ENCODE measurements around the gene C1orf74. TPM values are rescaled to one million over a fixed set of nuclear protein-coding genes. Genes with fewer than 3 reads are reported as not detected.
A peak's percentile ranks its signal among the peaks of the same experiment; 100 is the strongest.

C1orf74 gene
- total RNA-seq, 1 donor from 2014 or later, result 2.8 TPM

DNA sequence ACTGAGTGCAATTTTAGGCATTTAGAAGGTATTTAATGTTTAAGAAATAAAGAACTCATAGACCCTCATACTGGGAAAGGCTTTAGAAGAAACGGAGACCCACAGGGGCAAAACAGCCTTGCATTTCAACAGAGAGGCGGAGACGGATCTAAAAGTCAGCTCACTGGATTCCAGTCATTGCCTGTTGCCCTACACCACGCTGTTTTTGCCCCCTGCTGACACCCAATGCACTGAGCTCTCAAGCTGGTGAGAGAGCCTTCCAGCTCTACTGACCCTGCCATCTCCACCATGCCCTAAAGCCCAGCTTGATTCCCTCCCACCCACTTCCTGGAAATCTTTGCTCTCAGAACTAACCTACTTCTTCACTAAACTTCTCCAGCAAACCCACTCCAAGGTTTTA is 35.7 kb downstream of the C1orf74 start:
- TF ChIP-seq, protein P1, sequence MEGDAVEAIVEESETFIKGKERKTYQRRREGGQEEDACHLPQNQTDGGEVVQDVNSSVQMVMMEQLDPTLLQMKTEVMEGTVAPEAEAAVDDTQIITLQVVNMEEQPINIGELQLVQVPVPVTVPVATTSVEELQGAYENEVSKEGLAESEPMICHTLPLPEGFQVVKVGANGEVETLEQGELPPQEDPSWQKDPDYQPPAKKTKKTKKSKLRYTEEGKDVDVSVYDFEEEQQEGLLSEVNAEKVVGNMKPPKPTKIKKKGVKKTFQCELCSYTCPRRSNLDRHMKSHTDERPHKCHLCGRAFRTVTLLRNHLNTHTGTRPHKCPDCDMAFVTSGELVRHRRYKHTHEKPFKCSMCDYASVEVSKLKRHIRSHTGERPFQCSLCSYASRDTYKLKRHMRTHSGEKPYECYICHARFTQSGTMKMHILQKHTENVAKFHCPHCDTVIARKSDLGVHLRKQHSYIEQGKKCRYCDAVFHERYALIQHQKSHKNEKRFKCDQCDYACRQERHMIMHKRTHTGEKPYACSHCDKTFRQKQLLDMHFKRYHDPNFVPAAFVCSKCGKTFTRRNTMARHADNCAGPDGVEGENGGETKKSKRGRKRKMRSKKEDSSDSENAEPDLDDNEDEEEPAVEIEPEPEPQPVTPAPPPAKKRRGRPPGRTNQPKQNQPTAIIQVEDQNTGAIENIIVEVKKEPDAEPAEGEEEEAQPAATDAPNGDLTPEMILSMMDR (IDR thresholded peaks at IDR 0.05; ENCODE audit: unreplicated experiment), result no peak
- peaks cover under 1% of the 10 kb centered on the region for H3K27me3 Mint-ChIP-seq (ENCODE audit: unreplicated experiment)
- H3K4me1 Mint-ChIP-seq (ENCODE audit: unreplicated experiment), result peaks cover 11% of the 10 kb centered on the region
- no peaks in the 10 kb centered on the region for H3K36me3 Mint-ChIP-seq (ENCODE audit: low read depth, unreplicated experiment)
- H3K27ac Mint-ChIP-seq (ENCODE audit: unreplicated experiment), result no peak overlapping the region
- no peak for DNase-seq (ENCODE audit: low spot score)
- H3K4me3 Mint-ChIP-seq (ENCODE audit: unreplicated experiment), result no peak overlapping the region
- H3K9me3 Mint-ChIP-seq (ENCODE audit: unreplicated experiment), result no peaks in the 10 kb centered on the region

DNA sequence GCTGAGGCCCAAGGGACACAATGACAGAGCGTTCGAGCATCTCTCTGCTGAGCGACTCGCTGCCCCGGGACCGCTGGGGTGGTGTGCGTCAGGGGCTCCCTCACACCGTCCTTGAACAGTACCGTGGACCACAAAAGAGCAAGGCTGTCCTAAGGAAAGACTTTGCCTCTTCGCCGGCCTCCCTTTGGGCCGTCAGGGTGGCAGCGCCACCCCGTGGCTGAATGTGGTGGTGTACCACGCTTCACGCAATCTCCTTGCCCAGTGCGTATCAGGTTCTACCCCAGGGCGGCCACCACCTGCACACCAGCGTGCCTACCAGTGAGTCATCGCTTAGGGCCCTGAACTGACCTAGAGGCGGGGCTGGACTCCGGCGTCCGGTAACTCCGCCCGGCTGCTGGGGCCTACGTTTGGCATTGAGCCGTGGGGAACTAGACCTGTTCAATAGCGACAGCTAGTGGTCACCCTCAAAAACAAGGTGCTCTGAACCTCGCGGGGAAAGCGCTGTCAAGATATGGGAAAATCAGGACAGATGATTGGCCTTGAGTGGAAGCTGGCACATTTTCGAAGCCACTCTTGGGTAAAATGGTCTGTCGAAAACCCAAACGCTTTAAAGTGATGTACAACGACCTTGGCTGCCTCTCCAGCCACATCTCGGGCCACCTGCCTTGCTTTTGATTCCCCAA is 36.6 kb downstream of the C1orf74 start:
- Mint-ChIP-seq H3K27me3 (ENCODE audit: unreplicated experiment) (peaks cover 2% of the 10 kb centered on the region), H3K4me1 (ENCODE audit: unreplicated experiment) (peaks cover 11% of the 10 kb centered on the region), H3K9me3 (ENCODE audit: unreplicated experiment) (no peaks in the 10 kb centered on the region), H3K36me3 (ENCODE audit: low read depth, unreplicated experiment) (no peaks in the 10 kb centered on the region), H3K4me3 (ENCODE audit: unreplicated experiment) (peak overlapping the region; percentile 82), H3K27ac (ENCODE audit: unreplicated experiment) (no peak overlapping the region)
- peak; percentile 90 for DNase-seq (ENCODE audit: low spot score)
- TF ChIP-seq, protein P1 (IDR thresholded peaks at IDR 0.05; ENCODE audit: unreplicated experiment), result peak; percentile 98

DNA sequence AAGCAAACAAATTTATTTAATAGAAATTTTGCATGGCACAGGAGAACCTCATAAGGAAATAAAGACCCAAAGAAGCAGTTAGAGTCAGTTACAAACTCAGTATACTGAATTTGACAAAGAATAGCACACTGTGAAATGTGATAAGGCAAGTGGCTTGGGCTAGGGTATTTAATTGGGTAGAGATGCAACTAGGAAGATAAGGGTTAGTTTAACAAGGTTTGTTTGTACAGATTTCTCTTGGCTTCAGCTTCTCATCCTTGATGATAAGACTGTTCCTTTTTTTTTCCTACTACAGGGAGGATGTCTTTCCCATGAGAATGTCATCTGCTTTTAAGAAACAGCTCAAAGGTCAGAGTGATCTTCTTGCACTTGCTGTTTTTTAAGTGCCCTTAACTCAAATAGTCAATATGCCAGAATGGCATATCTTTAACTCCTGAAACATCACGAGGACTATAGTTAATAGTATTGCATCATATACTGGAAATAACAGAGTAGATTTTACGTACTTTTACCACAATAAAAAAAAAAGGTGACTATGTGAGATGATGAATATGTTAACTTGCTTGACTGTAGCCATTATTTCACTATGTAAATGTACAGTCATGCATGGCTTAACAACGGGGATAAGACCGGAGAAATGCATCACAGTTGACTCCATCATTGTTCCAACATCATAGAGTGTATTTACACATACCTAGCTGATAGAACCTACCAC is 37.8 kb downstream of the C1orf74 start:
- Mint-ChIP-seq H3K9me3 (ENCODE audit: unreplicated experiment) (no peaks in the 10 kb centered on the region), H3K27ac (ENCODE audit: unreplicated experiment) (no peak overlapping the region), H3K4me3 (ENCODE audit: unreplicated experiment) (no peak overlapping the region), H3K4me1 (ENCODE audit: unreplicated experiment) (peaks cover 13% of the 10 kb centered on the region), H3K36me3 (ENCODE audit: low read depth, unreplicated experiment) (no peaks in the 10 kb centered on the region), H3K27me3 (ENCODE audit: unreplicated experiment) (peaks cover 2% of the 10 kb centered on the region)
- DNase-seq (ENCODE audit: low spot score), result no peak
- TF ChIP-seq, protein P1 (IDR thresholded peaks at IDR 0.05; ENCODE audit: unreplicated experiment), result no peak

DNA sequence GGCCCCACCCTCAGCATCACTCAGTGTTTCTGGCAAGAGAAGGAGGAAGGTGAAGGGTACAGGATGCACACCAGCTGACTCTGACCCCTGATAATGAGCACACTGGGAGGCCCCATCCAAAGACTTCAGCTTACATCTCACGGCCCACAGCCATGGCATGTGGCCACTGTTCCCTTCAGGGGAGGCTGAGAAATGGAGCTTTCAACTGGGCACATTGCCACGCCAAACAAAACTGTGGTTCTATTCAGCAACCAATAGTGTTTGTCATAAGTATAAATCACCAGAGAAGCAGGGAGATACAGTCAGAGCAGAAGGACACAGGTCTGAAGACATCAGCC is 41.2 kb downstream of the C1orf74 start:
- TF ChIP-seq, protein P1 (IDR thresholded peaks at IDR 0.05; ENCODE audit: unreplicated experiment), result no peak
- Mint-ChIP-seq H3K9me3 (ENCODE audit: unreplicated experiment) (no peaks in the 10 kb centered on the region), H3K27ac (ENCODE audit: unreplicated experiment) (no peak overlapping the region)

More for the DNA sequence above, 41.2 kb downstream of the C1orf74 start:
- no peak for DNase-seq (ENCODE audit: low spot score)
- H3K4me1 Mint-ChIP-seq (ENCODE audit: unreplicated experiment), result peaks cover 10% of the 10 kb centered on the region
- H3K27me3 Mint-ChIP-seq (ENCODE audit: unreplicated experiment), result peaks cover 3% of the 10 kb centered on the region
- H3K36me3 Mint-ChIP-seq (ENCODE audit: low read depth, unreplicated experiment), result no peaks in the 10 kb centered on the region
- no peak overlapping the region for H3K4me3 Mint-ChIP-seq (ENCODE audit: unreplicated experiment)
